Measurements from ENCODE around the gene ZGPAT.

ZGPAT gene

GRCh38 chr20:63783970-63784369, 76.1 kb downstream of the ZGPAT start:
- no peak for DNase-seq (ENCODE audit: low spot score)

DNA sequence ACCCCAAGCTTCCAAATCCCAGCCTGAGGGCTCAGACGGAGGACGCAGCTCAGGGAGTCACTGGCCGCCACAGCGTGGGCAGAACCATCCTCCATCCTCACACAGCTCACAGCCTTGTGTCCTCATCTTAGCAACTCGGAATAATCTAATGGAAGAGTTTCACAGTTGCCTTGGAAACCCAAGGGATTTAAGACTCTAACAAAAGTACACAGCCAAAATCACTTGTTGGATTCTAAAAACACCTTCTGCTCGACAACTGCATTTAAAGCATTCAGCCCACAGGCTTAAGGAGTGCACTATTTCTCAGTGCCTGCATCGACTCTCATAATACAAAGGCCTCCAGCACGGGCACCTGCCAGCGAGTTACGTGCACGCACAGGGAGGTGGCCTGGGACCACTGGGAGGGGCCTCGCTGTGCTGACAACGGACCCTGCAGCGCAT, 77.9 kb downstream of the ZGPAT start:
- no peak for DNase-seq (ENCODE audit: low spot score)
